Ishikawa (cell line): ENCODE results near the gene SPRTN.

Source experiments
- CREB1 ChIP-seq: IDR thresholded peaks from 2 replicates; pipeline ENCODE4 v1.6.1; 2012; ENCODE audit warnings: low read depth
- EGR1 ChIP-seq: IDR thresholded peaks from 2 replicates; pipeline ENCODE4 v1.6.1; 2012
- EP300 ChIP-seq: IDR thresholded peaks from 2 replicates; pipeline ENCODE4 v1.6.1; 2012; ENCODE audit warnings: borderline replicate concordance
- NFIC ChIP-seq: IDR thresholded peaks from 2 replicates; pipeline ENCODE4 v1.6.1; 2012
- RAD21 ChIP-seq: IDR thresholded peaks from 2 replicates; pipeline ENCODE4 v1.6.1; 2012; ENCODE audit warnings: low read depth
- TAF1 ChIP-seq: IDR thresholded peaks from 2 replicates; pipeline ENCODE4 v1.6.1; 2012; ENCODE audit warnings: low read depth, mild to moderate bottlenecking
- TEAD4 ChIP-seq: IDR thresholded peaks from 2 replicates; pipeline ENCODE4 v1.6.1; 2012
- YY1 ChIP-seq: IDR thresholded peaks from 2 replicates; pipeline ENCODE4 v1.6.1; 2012; ENCODE audit warnings: low read depth
- TF ChIP-seq, protein P1 (sequence below): IDR thresholded peaks from 2 replicates; pipeline ENCODE4 v1.6.1; 2012; ENCODE audit warnings: low read depth, mild to moderate bottlenecking
- TF ChIP-seq, protein P2 (sequence below): IDR thresholded peaks from 2 replicates; pipeline ENCODE4 v1.6.1; 2012

DNA sequence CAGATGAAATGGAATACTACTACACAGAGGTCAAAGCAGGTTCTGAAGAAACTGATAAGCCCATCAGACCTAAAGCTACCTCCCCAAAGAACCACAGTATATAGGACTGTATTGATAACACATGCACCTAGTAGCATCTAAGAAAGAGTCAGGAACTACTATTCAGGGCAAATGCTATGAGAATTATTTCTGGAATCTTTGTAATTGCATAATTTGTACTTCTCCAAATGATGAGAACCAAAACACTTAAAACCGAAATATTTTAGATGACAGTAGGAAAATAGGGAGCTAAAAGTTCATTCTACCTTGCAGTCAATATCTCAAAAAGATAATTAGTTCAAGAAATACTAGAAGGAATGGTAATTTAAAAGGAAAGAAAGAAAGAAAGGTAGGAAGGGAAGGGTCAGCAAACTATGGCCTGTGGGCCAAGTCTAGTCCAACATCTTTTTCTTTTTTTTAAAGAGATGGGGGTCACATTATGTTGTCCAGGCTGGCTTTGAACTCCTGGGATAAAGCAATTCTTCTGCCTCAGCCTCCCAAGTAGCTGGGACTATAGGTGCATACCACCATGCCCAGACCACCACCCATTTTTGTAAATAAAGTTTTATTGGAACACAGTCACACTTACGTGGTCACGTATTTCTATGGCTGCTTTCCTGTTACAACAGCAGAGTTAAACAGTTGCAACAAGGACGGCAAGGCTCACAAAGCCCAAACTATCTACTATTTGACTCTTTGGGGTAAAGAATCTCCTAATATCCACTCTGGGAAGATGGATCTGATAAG, 60.0 kb downstream of the SPRTN start:
- TF ChIP-seq TAF1 = no peak
- TF ChIP-seq EP300 = no peak
- TF ChIP-seq, protein P1, sequence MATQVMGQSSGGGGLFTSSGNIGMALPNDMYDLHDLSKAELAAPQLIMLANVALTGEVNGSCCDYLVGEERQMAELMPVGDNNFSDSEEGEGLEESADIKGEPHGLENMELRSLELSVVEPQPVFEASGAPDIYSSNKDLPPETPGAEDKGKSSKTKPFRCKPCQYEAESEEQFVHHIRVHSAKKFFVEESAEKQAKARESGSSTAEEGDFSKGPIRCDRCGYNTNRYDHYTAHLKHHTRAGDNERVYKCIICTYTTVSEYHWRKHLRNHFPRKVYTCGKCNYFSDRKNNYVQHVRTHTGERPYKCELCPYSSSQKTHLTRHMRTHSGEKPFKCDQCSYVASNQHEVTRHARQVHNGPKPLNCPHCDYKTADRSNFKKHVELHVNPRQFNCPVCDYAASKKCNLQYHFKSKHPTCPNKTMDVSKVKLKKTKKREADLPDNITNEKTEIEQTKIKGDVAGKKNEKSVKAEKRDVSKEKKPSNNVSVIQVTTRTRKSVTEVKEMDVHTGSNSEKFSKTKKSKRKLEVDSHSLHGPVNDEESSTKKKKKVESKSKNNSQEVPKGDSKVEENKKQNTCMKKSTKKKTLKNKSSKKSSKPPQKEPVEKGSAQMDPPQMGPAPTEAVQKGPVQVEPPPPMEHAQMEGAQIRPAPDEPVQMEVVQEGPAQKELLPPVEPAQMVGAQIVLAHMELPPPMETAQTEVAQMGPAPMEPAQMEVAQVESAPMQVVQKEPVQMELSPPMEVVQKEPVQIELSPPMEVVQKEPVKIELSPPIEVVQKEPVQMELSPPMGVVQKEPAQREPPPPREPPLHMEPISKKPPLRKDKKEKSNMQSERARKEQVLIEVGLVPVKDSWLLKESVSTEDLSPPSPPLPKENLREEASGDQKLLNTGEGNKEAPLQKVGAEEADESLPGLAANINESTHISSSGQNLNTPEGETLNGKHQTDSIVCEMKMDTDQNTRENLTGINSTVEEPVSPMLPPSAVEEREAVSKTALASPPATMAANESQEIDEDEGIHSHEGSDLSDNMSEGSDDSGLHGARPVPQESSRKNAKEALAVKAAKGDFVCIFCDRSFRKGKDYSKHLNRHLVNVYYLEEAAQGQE = no peak
- TF ChIP-seq NFIC = no peak
- TF ChIP-seq, protein P2, sequence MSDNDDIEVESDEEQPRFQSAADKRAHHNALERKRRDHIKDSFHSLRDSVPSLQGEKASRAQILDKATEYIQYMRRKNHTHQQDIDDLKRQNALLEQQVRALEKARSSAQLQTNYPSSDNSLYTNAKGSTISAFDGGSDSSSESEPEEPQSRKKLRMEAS = no peak
- no peak for TF ChIP-seq RAD21
- no peak for TF ChIP-seq TEAD4
- TF ChIP-seq CREB1 = no peak
- TF ChIP-seq EGR1 = no peak
- no peak for TF ChIP-seq YY1
